HEK293 (cell line): ENCODE results near the gene SPOCK1.

Experiments used
- AEBP2 ChIP-seq: fragments of 450-650 bp; formaldehyde crosslinking; IDR thresholded peaks from 2 replicates; pipeline ENCODE4 v1.5.1; 2016; ENCODE audit warnings: missing biosample characterization, missing genetic modification characterization, borderline replicate concordance
- CTCF ChIP-seq: fragments of 450-650 bp; formaldehyde crosslinking; IDR thresholded peaks from 2 replicates; pipeline ENCODE4 v1.5.1; 2016; ENCODE audit warnings: missing biosample characterization, missing genetic modification characterization
- ZBTB21 ChIP-seq: fragments of 450-650 bp; formaldehyde crosslinking; IDR thresholded peaks from 2 replicates; pipeline ENCODE4 v1.5.1; 2017; ENCODE audit warnings: missing biosample characterization, missing genetic modification characterization
- ZBTB7A ChIP-seq: fragments of 450-650 bp; formaldehyde crosslinking; IDR thresholded peaks from 2 replicates; pipeline ENCODE4 v1.5.1; 2016; ENCODE audit warnings: low read depth, missing biosample characterization, missing genetic modification characterization
- ZBTB8A ChIP-seq: fragments of 450-650 bp; formaldehyde crosslinking; IDR thresholded peaks from 2 replicates; pipeline ENCODE4 v1.5.1; 2016; ENCODE audit warnings: missing biosample characterization, missing genetic modification characterization
- ZNF174 ChIP-seq: fragments of 450-650 bp; formaldehyde crosslinking; IDR thresholded peaks from 2 replicates; pipeline ENCODE4 v1.5.0; 2017; ENCODE audit warnings: missing biosample characterization, mild to moderate bottlenecking, missing genetic modification characterization
- ZNF580 ChIP-seq: fragments of 450-650 bp; formaldehyde crosslinking; IDR thresholded peaks from 2 replicates; pipeline ENCODE4 v1.5.1; 2016; ENCODE audit warnings: missing biosample characterization, missing genetic modification characterization
- ZNF658 ChIP-seq: fragments of 450-650 bp; formaldehyde crosslinking; IDR thresholded peaks from 2 replicates; pipeline ENCODE4; 2016; ENCODE audit warnings: missing biosample characterization, missing genetic modification characterization
- ZNF777 ChIP-seq: fragments of 450-650 bp; formaldehyde crosslinking; IDR thresholded peaks from 2 replicates; pipeline ENCODE4 v1.5.1; 2017; ENCODE audit warnings: missing biosample characterization, missing genetic modification characterization, borderline replicate concordance

GRCh38 chr5:137054792-137055191 is 444.3 kb downstream of the SPOCK1 start:
- TF ChIP-seq ZNF777, result no peak
- no peak for TF ChIP-seq ZNF174
- TF ChIP-seq ZBTB21, result no peak
- no peak for TF ChIP-seq AEBP2 (tag by site-specific recombination)
- TF ChIP-seq ZBTB8A (tag by site-specific recombination), result no peak
- TF ChIP-seq CTCF, result no peak
- TF ChIP-seq ZBTB7A, result no peak
- no peak for TF ChIP-seq ZNF658 (tag by site-specific recombination)
- TF ChIP-seq ZNF580, result no peak
